ENCODE results near the gene FBXO45. TPM values are rescaled to one million over a fixed set of nuclear protein-coding genes. Genes with fewer than 3 reads are reported as not detected.

The FBXO45 gene
- total RNA-seq, 3 donors from 2014 or later, result 5.6 to 7.6 (median 7.5) TPM

DNA sequence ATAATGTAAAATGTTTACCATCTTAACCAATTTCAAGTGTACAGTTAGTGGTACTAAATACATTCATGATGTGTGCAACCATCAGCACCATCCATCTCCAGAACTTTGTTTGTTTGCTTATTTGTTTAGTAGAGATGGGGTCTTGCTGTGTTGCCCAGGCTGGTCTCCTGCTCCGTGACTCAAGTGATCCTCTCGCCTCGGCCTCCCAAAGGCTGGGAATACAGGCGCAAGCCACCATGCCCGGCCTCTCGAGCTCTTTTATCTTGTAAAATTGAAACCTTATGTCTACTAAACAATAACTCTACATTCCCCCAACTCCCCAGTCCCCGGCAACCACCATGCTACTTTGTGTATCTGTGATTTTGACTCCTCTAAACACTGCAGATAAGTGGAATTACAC, 31.9 kb downstream of the FBXO45 start:
- Histone ChIP-seq H3K27me3 (peaks cover 0 to 5% of the 10 kb centered on the region in 2 donors), H3K9me3 (no peaks in the 10 kb centered on the region), H3K4me1 (no peaks in the 10 kb centered on the region), H3K4me3 (no peak overlapping the region), H3K27ac (no peak overlapping the region), H3K36me3 (no peaks in the 10 kb centered on the region)
- intact Hi-C loops (cut with DNase I; ENCODE audit: low total_unique reads), result no loop called here
- TF ChIP-seq POLR2AphosphoS5 (IDR thresholded peaks at IDR 0.05), result no peak
- TF ChIP-seq CTCF (IDR thresholded peaks at IDR 0.05), result no peak
- no peak for TF ChIP-seq POLR2A (IDR thresholded peaks at IDR 0.05)
- no peak for DNase-seq (ENCODE audit: low spot score in 2 of 2)

GRCh38 chr3:196602673-196603072, 34.2 kb downstream of the FBXO45 start:
- Histone ChIP-seq H3K27ac (no peak overlapping the region), H3K36me3 (no peaks in the 10 kb centered on the region), H3K9me3 (no peaks in the 10 kb centered on the region), H3K27me3 (no peaks in the 10 kb centered on the region), H3K4me1 (no peaks in the 10 kb centered on the region), H3K4me3 (no peak overlapping the region)
- DNase-seq (ENCODE audit: low spot score in 2 of 2), result no peak
- TF ChIP-seq CTCF (IDR thresholded peaks at IDR 0.05) (no peak), POLR2A (IDR thresholded peaks at IDR 0.05) (no peak), POLR2AphosphoS5 (IDR thresholded peaks at IDR 0.05) (no peak)
- intact Hi-C loops (cut with DNase I; ENCODE audit: low total_unique reads), result no loop called here

DNA sequence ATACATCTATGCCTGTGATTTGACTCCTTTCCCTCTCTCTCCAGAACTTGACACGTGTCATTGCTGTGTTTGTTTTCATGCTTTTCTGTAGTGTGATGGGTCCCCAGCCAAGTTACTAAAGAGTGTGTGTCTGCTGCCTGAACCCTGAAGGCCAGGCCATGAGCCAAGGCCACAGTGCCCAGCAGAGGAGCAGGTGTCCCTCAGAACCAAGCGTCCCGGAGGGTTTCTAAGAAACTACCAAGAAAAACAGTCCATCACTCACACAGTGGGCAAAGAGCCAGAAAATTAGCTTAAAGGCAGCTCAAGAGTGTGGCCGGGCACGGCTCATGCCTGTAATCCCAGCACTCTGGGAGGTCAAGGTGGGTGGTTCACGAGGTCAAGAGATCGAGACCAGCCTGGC, 35.2 kb downstream of the FBXO45 start:
- no peak for TF ChIP-seq POLR2A (IDR thresholded peaks at IDR 0.05)
- no peak for TF ChIP-seq CTCF (IDR thresholded peaks at IDR 0.05)
- no peak for TF ChIP-seq POLR2AphosphoS5 (IDR thresholded peaks at IDR 0.05)
- no peak overlapping the region for H3K4me3 ChIP-seq
- H3K27ac ChIP-seq, result no peak overlapping the region
- DNase-seq (ENCODE audit: low spot score in 2 of 2), result no peak
- no peaks in the 10 kb centered on the region for H3K9me3 ChIP-seq
- no peaks in the 10 kb centered on the region for H3K36me3 ChIP-seq
- intact Hi-C loops (cut with DNase I; ENCODE audit: low total_unique reads), result no loop called here
- no peaks in the 10 kb centered on the region for H3K27me3 ChIP-seq
- H3K4me1 ChIP-seq, result no peaks in the 10 kb centered on the region

- no peaks in the 10 kb centered on the region for H3K27me3 ChIP-seq
These were observed 36.1 kb downstream of the FBXO45 start for GRCh38 chr3:196604548-196604947.

GRCh38 chr3:196608693-196609092, 40.2 kb downstream of the FBXO45 start:
- no peak for DNase-seq (ENCODE audit: low spot score in 2 of 2)
- no peaks in the 10 kb centered on the region for H3K36me3 ChIP-seq
- TF ChIP-seq POLR2AphosphoS5 (IDR thresholded peaks at IDR 0.05), result no peak
- TF ChIP-seq POLR2A (IDR thresholded peaks at IDR 0.05), result no peak
- TF ChIP-seq CTCF (IDR thresholded peaks at IDR 0.05), result no peak
- H3K9me3 ChIP-seq, result no peaks in the 10 kb centered on the region
- intact Hi-C loops (cut with DNase I; ENCODE audit: low total_unique reads), result loop anchor here (1.0 kb wide), 1 partner anchor 13 kb away; no protein-coding TSS in a partner anchor
- no peak overlapping the region for H3K4me3 ChIP-seq
- no peaks in the 10 kb centered on the region for H3K4me1 ChIP-seq
- H3K27ac ChIP-seq, result no peak overlapping the region
- no peaks in the 10 kb centered on the region for H3K27me3 ChIP-seq

More at GRCh38 chr3:196604548-196604947, 36.1 kb downstream of the FBXO45 start:
- Histone ChIP-seq H3K4me1 (no peaks in the 10 kb centered on the region), H3K4me3 (no peak overlapping the region), H3K9me3 (no peaks in the 10 kb centered on the region), H3K27ac (no peak overlapping the region), H3K36me3 (no peaks in the 10 kb centered on the region)
- intact Hi-C loops (cut with DNase I; ENCODE audit: low total_unique reads), result no loop called here
- DNase-seq (ENCODE audit: low spot score in 2 of 2), result no peak
- TF ChIP-seq POLR2AphosphoS5 (IDR thresholded peaks at IDR 0.05) (no peak), CTCF (IDR thresholded peaks at IDR 0.05) (no peak), POLR2A (IDR thresholded peaks at IDR 0.05) (no peak)
